GM18511 (cell line): ENCODE measurements around the gene ADCYAP1R1.

Source experiments
- ATAC-seq: cut with Tn5 transposase; IDR thresholded peaks from one replicate; pipeline ENCODE4 v1.9.1; 2021; ENCODE audit warnings: mild to moderate bottlenecking, moderate library complexity; ENCODE audit not compliant: unreplicated experiment

ADCYAP1R1 gene

GRCh38 chr7:31036924-31037323, 15.2 kb upstream of the ADCYAP1R1 start:
- no peak for ATAC-seq

GRCh38 chr7:31043051-31043471, 9.0 kb upstream of the ADCYAP1R1 start:
- no peak for ATAC-seq

DNA sequence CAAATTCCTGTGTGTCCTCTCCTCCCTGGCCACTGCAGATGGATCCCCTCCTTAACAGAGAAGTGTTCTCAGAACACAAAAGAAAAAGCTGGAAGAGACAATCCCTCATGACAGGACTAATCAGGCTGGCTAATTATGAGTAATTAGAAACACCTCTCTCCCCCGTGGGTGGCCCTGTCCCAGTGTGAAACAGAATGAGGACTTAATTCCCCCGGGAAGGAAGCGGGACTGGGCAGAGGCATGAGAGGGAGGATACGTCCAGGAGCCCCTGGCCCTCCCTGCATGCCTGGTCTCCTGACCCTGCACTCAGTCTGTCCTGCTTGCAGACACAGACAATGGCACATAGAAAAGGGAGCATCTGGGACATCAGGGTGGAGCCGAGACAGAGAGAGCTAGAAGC, 7.6 kb upstream of the ADCYAP1R1 start:
- ATAC-seq, result no peak

GRCh38 chr7:31046723-31047122, 5.4 kb upstream of the ADCYAP1R1 start:
- no peak for ATAC-seq

DNA sequence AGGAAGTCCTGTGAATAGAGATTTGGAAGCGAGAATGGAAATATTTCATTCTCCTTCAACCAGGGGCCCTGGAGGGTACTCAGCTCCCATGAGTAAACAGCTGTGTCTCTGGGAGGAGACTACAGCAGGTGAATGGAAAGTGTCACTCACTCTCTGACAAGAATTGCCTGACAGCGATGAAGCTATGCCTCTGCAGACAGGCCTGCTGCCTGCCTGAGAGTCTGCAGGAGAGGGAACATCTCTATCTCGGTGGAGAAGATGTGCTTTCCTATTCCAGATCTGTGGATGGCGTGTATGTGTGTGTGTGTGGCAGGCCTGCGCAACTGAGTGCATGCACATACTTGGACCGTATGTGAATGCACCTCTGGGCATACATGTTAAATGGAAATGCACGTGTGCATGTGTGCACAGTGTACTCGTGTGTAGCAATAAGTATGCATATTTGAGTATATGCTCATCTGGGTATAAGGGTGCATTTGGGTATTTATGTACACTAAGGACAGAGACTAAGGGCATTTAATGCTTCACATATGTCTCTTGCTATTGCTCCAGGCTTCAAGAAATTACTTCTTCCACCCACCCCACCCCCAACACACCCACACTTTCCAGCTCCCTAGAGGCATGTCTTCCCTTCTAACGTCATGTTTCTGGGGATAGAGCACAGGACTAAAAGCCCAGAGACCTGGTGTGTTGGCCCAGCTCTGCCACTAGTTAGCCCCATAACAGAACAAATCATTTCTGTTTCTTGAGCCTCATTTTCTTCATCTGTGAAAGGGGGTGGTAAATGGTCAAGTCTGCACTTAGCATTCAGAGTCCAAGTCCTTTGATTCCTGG, 4.6 kb upstream of the ADCYAP1R1 start:
- no peak for ATAC-seq

- ATAC-seq, result no peak
Observed at GRCh38 chr7:31049005-31049765, 2.9 kb upstream of the ADCYAP1R1 start.

DNA sequence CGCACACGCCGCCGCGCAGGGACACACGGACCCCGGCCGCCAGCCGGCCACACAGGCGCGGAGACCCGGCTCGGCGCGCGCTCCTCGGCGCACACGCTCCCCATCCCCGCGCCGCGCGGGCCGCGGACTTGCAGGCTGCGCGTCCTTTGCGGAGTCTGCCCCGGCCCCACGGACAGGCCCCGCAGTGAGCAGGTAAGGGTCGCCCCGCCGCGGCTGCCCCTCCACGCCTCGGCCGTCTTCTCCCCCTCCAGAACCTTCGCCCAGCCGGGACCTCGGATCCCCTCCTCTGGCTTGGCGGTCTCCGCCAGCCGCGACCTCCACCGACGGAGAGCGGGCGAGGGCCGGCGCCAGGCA, 356 bp downstream of the ADCYAP1R1 start:
- no peak for ATAC-seq

GRCh38 chr7:31052841-31053601, 913 bp downstream of the ADCYAP1R1 start:
- no peak for ATAC-seq

DNA sequence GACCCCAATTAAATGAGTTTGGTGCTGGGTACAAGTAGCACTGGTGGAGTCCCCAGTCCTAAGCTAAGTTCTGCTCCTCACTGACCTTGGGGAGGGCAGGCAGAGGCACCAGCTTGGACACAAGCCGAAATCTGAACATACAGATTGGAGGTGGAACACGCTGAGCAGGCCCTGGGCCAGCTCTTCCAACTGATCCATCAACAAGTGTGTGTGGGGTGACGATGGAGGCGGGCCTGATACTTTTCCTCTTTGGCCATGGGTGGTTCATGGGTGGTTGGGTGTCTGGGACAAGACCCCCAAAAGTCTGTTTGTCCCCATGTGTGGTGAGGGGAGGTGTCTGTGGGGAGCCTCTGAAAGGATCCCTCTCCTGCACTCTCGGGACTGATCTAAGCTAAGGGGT, 1.9 kb downstream of the ADCYAP1R1 start:
- ATAC-seq, result no peak

- ATAC-seq, result no peak
Observed at GRCh38 chr7:31054608-31055278, 2.6 kb downstream of the ADCYAP1R1 start.

DNA sequence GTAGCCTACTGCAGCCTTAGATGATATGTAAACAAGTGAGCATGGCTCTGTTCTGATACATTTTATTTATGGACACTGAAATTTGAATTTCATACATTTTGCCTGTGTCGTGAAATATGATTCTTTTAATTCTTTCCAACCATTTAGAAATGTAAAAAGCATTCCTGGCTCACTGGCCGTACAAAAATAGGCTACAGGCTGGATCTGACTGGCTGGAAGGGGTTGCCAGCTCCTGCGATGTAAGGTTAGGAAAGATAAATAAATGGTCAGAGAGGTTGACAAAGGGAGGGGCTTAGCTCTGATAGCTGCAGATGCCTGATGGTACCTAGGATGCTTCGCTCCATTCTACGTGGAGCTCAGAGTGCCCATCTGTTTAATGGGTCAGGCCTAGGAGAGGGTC, 3.4 kb downstream of the ADCYAP1R1 start:
- no peak for ATAC-seq

DNA sequence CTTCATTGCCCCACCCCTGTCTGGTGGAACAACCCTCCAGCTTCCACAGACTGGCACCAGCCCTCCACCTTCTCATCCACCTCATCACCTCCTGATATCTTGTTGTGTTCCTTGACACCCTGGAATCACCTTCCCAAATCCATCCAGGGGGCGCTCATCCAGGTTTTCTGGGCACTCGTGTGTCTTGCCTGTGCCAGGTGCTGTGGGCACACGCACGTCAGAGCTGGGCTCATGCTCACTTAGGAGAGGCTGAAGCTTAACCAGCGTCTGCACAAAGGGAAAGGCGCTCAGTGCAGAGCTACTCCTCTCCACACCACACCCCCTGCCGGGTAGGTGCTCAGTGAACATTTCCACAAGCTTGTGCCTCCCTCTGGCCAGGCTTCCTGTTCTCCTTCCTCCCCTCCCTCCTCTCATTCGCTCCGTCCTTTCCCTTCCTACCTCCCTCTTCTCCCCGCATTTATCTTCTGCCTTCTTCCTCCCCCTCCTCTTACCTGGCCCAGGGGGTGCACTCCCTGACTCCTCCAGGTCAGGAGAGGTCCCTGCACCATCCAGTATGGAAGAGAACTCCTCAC, 4.8 kb downstream of the ADCYAP1R1 start:
- no peak for ATAC-seq

- ATAC-seq, result no peak
Observed at GRCh38 chr7:31058122-31058521, 6.0 kb downstream of the ADCYAP1R1 start.

DNA sequence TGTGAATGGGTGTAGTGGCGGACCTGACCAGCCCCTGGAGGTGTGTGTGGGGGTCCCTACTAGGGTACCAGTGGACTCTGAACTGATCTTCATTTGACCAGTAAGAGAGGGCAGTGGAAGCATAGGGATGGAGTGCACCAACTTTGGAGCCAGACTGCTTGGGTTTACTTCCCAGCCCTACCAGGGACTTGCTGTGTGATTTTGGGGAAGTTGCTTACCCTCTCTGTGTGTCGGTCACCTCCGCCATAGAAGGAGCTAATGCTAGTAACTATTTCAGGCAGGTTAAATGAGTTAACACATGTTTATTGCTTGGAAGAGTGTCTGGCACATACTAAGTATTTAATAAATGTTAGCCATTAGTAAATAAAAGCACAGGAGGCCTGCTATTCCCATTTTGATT, 6.6 kb downstream of the ADCYAP1R1 start:
- ATAC-seq, result no peak

DNA sequence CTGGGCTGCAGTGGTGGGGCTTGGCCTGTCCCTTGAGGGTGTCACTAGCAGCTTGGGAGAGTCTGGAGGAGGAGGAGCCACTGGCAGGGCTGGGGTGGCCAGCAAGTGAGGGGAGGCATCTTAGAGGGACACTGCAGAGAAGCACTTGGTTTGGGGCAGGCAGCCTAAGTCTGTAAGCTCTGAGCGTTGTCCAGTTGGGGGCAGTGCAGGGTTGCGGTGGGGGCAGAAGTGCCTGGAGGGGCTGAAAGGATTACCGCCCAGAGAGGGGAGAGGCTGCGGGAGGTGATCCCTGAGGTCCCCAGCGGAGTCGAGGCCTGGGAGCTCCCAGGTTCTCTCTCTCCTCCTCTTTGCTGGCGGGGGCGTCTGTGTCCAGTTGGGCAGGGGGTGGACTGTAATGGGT, 7.4 kb downstream of the ADCYAP1R1 start:
- ATAC-seq, result no peak

GRCh38 chr7:31061185-31061584, 9.1 kb downstream of the ADCYAP1R1 start:
- ATAC-seq, result no peak

DNA sequence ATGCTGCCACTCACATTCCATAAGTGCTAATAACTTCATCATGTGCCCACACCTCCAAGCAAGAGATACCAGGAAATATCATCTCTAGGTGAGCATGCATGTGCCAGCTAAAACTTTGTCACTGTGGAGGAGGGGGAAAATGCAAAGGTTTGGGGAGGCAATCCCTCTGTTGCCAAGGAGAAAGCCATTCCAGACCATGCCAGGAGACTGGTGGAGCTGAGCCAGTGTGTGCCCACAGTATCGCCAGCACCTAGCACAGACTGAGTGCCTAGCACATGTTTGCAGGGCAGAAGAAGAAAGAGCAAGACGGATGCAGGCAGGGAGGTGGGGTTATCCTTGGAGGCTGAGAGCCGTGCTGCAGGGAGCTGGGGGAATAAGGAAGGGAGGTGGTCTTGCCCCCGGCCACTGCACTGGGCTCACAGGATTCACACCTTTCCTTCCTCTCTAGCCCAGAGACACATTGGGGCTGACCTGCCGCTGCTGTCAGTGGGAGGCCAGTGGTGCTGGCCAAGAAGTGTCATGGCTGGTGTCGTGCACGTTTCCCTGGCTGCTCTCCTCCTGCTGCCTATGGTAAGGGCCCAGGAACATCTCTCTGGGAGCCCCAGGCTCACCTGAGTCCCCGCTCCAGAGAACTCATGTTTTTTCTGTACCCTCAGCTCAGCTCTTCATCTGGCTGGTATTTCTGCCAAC, 10.8 kb downstream of the ADCYAP1R1 start:
- ATAC-seq, result no peak

- ATAC-seq, result no peak
Observed at GRCh38 chr7:31065021-31065593, 13.0 kb downstream of the ADCYAP1R1 start.

- no peak for ATAC-seq
Observed at GRCh38 chr7:31065840-31066239, 13.7 kb downstream of the ADCYAP1R1 start.
